Astrocyte (in vitro differentiated cells and primary cell): ENCODE measurements around the gene RBM47. TPM values are rescaled to one million over a fixed set of nuclear protein-coding genes. Genes with fewer than 3 reads are reported as not detected.

Experiments used
- DNase-seq: peaks from one replicate; pipeline ENCODE4 v3.0.0-alpha.2; 2010; ENCODE audit warnings: low read depth
- FAIRE-seq: peaks from 2 replicates; lab custom pipeline; 2011; peaks lifted over from hg19 to GRCh38; lab: Jason Lieb, UNC
- H2AFZ ChIP-seq: 2 replicates; pipeline ENCODE4 v1.6.0; 2012; ENCODE audit warnings: low read depth, low read length, inconsistent platforms
- H3K27ac ChIP-seq: 2 replicates; pipeline ENCODE4 v1.5.1; 2011; ENCODE audit warnings: low read depth, low read length, inconsistent platforms
- H3K27me3 ChIP-seq: 2 replicates; pipeline ENCODE4 v1.6.0; 2011; ENCODE audit warnings: low read length, inconsistent platforms; ENCODE audit not compliant: insufficient read depth
- H3K36me3 ChIP-seq: 2 replicates; pipeline ENCODE4 v1.5.1; 2011; ENCODE audit warnings: low read length, inconsistent platforms; ENCODE audit not compliant: insufficient read depth
- H3K4me1 ChIP-seq: 2 replicates; pipeline ENCODE4 v1.5.1; 2011; ENCODE audit warnings: low read length, inconsistent platforms; ENCODE audit not compliant: insufficient read depth
- H3K4me2 ChIP-seq: 2 replicates; pipeline ENCODE4 v1.6.0; 2012; ENCODE audit warnings: low read length, inconsistent platforms
- H3K4me3 ChIP-seq: 2 replicates; pipeline ENCODE4 v1.5.1; 2011; ENCODE audit warnings: low read depth, mild to moderate bottlenecking, low read length, inconsistent platforms; ENCODE audit not compliant: insufficient read depth
- H3K79me2 ChIP-seq: 2 replicates; pipeline ENCODE4 v1.6.0; 2012; ENCODE audit warnings: mild to moderate bottlenecking, low read length, inconsistent platforms; ENCODE audit not compliant: insufficient read depth
- H3K9ac ChIP-seq: 2 replicates; pipeline ENCODE4 v1.6.0; 2012; ENCODE audit warnings: mild to moderate bottlenecking, low read length, inconsistent platforms
- H3K9me3 ChIP-seq: 2 replicates; pipeline ENCODE4 v1.5.1; 2012; ENCODE audit warnings: low read depth, mild to moderate bottlenecking, low read length, inconsistent platforms; ENCODE audit not compliant: insufficient read depth
- H4K20me1 ChIP-seq: 2 replicates; pipeline ENCODE4 v1.6.0; 2012; ENCODE audit warnings: low read length, inconsistent platforms; ENCODE audit not compliant: insufficient read depth
- H3K27ac Mint-ChIP-seq: one replicate; pipeline ENCODE4 v1.8.0; 2021; ENCODE audit warnings: mild to moderate bottlenecking, mixed read lengths; ENCODE audit not compliant: unreplicated experiment
- H3K27me3 Mint-ChIP-seq: one replicate; pipeline ENCODE4 v1.8.0; 2021; ENCODE audit warnings: low read depth, mixed read lengths; ENCODE audit not compliant: unreplicated experiment
- H3K36me3 Mint-ChIP-seq: one replicate; pipeline ENCODE4 v1.8.0; 2021; ENCODE audit warnings: low read depth, mixed read lengths; ENCODE audit not compliant: unreplicated experiment
- H3K4me1 Mint-ChIP-seq: one replicate; pipeline ENCODE4 v1.8.0; 2021; ENCODE audit warnings: low read depth, mixed read lengths; ENCODE audit not compliant: unreplicated experiment
- H3K4me3 Mint-ChIP-seq: one replicate; pipeline ENCODE4 v1.8.0; 2021; ENCODE audit warnings: mild to moderate bottlenecking, moderate library complexity, mixed read lengths; ENCODE audit not compliant: unreplicated experiment
- H3K9me3 Mint-ChIP-seq: one replicate; pipeline ENCODE4 v1.8.0; 2021; ENCODE audit warnings: mild to moderate bottlenecking, mixed read lengths; ENCODE audit not compliant: unreplicated experiment
- CTCF ChIP-seq: IDR thresholded peaks from 2 replicates; pipeline ENCODE4 v1.5.1; 2011; ENCODE audit warnings: low read depth, mild to moderate bottlenecking, inconsistent platforms, low read length, moderate library complexity; ENCODE audit not compliant: insufficient read depth
- EZH2 ChIP-seq: IDR thresholded peaks from 2 replicates; pipeline ENCODE4 v1.6.1; 2012; ENCODE audit warnings: mild to moderate bottlenecking, low read length, inconsistent platforms; ENCODE audit not compliant: insufficient read depth
- total RNA-seq: library from RNA; stranded (reverse); gene quantifications from 2 replicates; pipeline ENCODE4 v1.2.1, GENCODE V29; 2021

Gene RBM47
- total RNA-seq, 1 donor from 2014 or later = 2.9 TPM

GRCh38 chr4:40531636-40532023 is 98.0 kb downstream of the RBM47 start:
- Histone ChIP-seq H3K36me3 (no peaks in the 10 kb centered on the region), H3K27ac (no peak overlapping the region), H4K20me1 (no peaks in the 10 kb centered on the region), H3K9me3 (no peaks in the 10 kb centered on the region), H3K79me2 (no peaks in the 10 kb centered on the region), H3K27me3 (no peaks in the 10 kb centered on the region), H2AFZ (no peak overlapping the region), H3K9ac (no peak overlapping the region), H3K4me3 (no peak overlapping the region), H3K4me1 (no peaks in the 10 kb centered on the region), H3K4me2 (no peak overlapping the region)
- no peaks in the 10 kb centered on the region for H3K9me3 Mint-ChIP-seq
- DNase-seq (no peak), FAIRE-seq (no peak)
- H3K27me3 Mint-ChIP-seq = no peaks in the 10 kb centered on the region
- no peaks in the 10 kb centered on the region for H3K36me3 Mint-ChIP-seq
- H3K4me3 Mint-ChIP-seq = no peak overlapping the region
- no peaks in the 10 kb centered on the region for H3K4me1 Mint-ChIP-seq
- no peak overlapping the region for H3K27ac Mint-ChIP-seq
- TF ChIP-seq CTCF (no peak), EZH2 (no peak)

- Histone ChIP-seq H3K4me2 (no peak overlapping the region), H3K79me2 (no peaks in the 10 kb centered on the region), H3K27ac (no peak overlapping the region), H3K27me3 (no peaks in the 10 kb centered on the region), H4K20me1 (no peaks in the 10 kb centered on the region), H2AFZ (no peak overlapping the region), H3K4me1 (peaks cover 2% of the 10 kb centered on the region), H3K9me3 (no peaks in the 10 kb centered on the region), H3K9ac (no peak overlapping the region), H3K4me3 (no peak overlapping the region), H3K36me3 (no peaks in the 10 kb centered on the region)
- DNase-seq (no peak), FAIRE-seq (no peak)
- no peaks in the 10 kb centered on the region for H3K27me3 Mint-ChIP-seq
- TF ChIP-seq CTCF (no peak), EZH2 (no peak)
- H3K27ac Mint-ChIP-seq = no peak overlapping the region
- H3K4me3 Mint-ChIP-seq = no peak overlapping the region
- no peaks in the 10 kb centered on the region for H3K9me3 Mint-ChIP-seq
- peaks cover 2% of the 10 kb centered on the region for H3K4me1 Mint-ChIP-seq
- no peaks in the 10 kb centered on the region for H3K36me3 Mint-ChIP-seq
Measured at GRCh38 chr4:40530961-40531635, 98.6 kb downstream of the RBM47 start.

- no peaks in the 10 kb centered on the region for H3K27me3 ChIP-seq
- no peak for FAIRE-seq
- Mint-ChIP-seq H3K36me3 (no peaks in the 10 kb centered on the region), H3K4me1 (peaks cover 10% of the 10 kb centered on the region), H3K9me3 (no peaks in the 10 kb centered on the region), H3K27me3 (no peaks in the 10 kb centered on the region), H3K4me3 (no peak overlapping the region), H3K27ac (no peak overlapping the region)
- DNase-seq = no peak
- H3K36me3 ChIP-seq = no peaks in the 10 kb centered on the region
- H3K4me2 ChIP-seq = no peak overlapping the region
- TF ChIP-seq EZH2 (no peak), CTCF (no peak)
- H3K9me3 ChIP-seq = no peaks in the 10 kb centered on the region
- H3K79me2 ChIP-seq = no peaks in the 10 kb centered on the region
- no peak overlapping the region for H3K4me3 ChIP-seq
- no peak overlapping the region for H3K27ac ChIP-seq
- peaks cover 9% of the 10 kb centered on the region for H3K4me1 ChIP-seq
- H2AFZ ChIP-seq = no peak overlapping the region
- H4K20me1 ChIP-seq = no peaks in the 10 kb centered on the region
- no peak overlapping the region for H3K9ac ChIP-seq
Measured at GRCh38 chr4:40526741-40527140, 102.9 kb downstream of the RBM47 start.
